ENCODE measurements around the gene PNMA6E. TPM values are rescaled to one million over a fixed set of nuclear protein-coding genes. Genes with fewer than 3 reads are reported as not detected.

Gene PNMA6E
- total RNA-seq, 1 donor from 2014 or later: not detected

DNA sequence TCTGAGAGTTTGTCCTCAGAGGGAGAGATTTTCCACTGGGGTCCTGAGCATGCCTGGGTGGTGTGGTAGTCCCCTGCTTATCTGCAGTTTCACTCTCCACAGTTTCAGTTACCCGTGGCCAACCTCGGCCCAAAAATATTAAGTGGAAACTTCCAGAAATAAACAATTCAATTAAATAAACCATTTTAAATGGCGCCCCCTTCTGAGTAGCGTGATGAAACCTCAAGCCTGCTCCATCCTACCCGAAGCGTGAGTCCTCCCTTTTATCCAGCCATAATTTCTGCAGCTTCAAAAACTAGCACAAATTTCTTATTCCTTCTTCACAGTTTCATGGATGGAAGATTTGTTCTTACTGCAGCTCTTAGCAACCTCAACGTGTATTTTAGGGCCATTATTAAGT is 26.7 kb downstream of the PNMA6E start:
- H3K27me3 Mint-ChIP-seq (ENCODE audit: low read depth, unreplicated experiment): peaks cover 3% of the 10 kb centered on the region
- H3K9me3 ChIP-seq (ENCODE audit: insufficient read depth, low read depth, low read length): no peaks in the 10 kb centered on the region
- no peak overlapping the region for H3K4me3 Mint-ChIP-seq (ENCODE audit: unreplicated experiment)
- FAIRE-seq: no peak
- no peaks in the 10 kb centered on the region for H3K36me3 Mint-ChIP-seq (ENCODE audit: low read depth, unreplicated experiment)
- TF ChIP-seq EZH2 (IDR thresholded peaks at IDR 0.05; ENCODE audit: insufficient read depth, low read length): no peak
- TF ChIP-seq, protein P1, sequence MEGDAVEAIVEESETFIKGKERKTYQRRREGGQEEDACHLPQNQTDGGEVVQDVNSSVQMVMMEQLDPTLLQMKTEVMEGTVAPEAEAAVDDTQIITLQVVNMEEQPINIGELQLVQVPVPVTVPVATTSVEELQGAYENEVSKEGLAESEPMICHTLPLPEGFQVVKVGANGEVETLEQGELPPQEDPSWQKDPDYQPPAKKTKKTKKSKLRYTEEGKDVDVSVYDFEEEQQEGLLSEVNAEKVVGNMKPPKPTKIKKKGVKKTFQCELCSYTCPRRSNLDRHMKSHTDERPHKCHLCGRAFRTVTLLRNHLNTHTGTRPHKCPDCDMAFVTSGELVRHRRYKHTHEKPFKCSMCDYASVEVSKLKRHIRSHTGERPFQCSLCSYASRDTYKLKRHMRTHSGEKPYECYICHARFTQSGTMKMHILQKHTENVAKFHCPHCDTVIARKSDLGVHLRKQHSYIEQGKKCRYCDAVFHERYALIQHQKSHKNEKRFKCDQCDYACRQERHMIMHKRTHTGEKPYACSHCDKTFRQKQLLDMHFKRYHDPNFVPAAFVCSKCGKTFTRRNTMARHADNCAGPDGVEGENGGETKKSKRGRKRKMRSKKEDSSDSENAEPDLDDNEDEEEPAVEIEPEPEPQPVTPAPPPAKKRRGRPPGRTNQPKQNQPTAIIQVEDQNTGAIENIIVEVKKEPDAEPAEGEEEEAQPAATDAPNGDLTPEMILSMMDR (IDR thresholded peaks at IDR 0.05; ENCODE audit: insufficient read depth, low read depth, low read length): no peak
- no peak for DNase-seq (ENCODE audit: low read depth)
- H3K4me3 ChIP-seq (ENCODE audit: insufficient read depth, low read depth, low read length): no peak overlapping the region
- no peak overlapping the region for H2AFZ ChIP-seq (ENCODE audit: low read depth, low read length)
- no peaks in the 10 kb centered on the region for H4K20me1 ChIP-seq (ENCODE audit: insufficient read depth, low read length)
- H3K27ac Mint-ChIP-seq (ENCODE audit: unreplicated experiment): no peak overlapping the region
- no peaks in the 10 kb centered on the region for H3K36me3 ChIP-seq (ENCODE audit: insufficient read depth, low read length)
- H3K9me3 Mint-ChIP-seq (ENCODE audit: unreplicated experiment): no peaks in the 10 kb centered on the region
- no peak overlapping the region for H3K27ac ChIP-seq (ENCODE audit: low read depth, low read length)
- peaks cover 7% of the 10 kb centered on the region for H3K4me1 Mint-ChIP-seq (ENCODE audit: low read depth, unreplicated experiment)
- no peak overlapping the region for H3K9ac ChIP-seq (ENCODE audit: low read length)
- no peaks in the 10 kb centered on the region for H3K79me2 ChIP-seq (ENCODE audit: insufficient read depth, low read length)
- no peaks in the 10 kb centered on the region for H3K4me1 ChIP-seq (ENCODE audit: insufficient read depth, low read length)
- no peak overlapping the region for H3K4me2 ChIP-seq (ENCODE audit: low read length)
- H3K27me3 ChIP-seq (ENCODE audit: insufficient read depth, low read length): no peaks in the 10 kb centered on the region

DNA sequence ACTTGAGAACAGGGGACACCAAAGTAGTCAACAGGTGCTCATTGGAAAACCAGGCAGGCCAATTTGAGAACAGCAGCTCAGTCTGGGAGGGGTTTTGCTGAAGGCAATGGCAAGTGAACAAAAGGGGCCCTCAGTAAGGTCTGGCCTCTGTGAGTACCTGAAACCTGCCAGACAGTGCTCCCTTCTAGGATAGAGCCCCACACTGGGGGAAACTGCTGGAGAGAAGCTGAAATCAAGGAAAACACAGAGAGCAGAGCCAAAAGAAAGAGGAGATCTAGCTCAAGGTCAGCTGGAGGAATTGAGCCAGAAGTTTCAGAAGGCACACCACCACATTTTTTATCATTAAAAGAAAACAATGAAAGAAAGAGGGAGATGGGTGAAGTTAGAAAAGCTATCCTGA is 28.2 kb downstream of the PNMA6E start:
- Histone ChIP-seq H3K4me1 (ENCODE audit: insufficient read depth, low read length) (no peaks in the 10 kb centered on the region), H3K9me3 (ENCODE audit: insufficient read depth, low read depth, low read length) (no peaks in the 10 kb centered on the region), H3K4me2 (ENCODE audit: low read length) (no peak overlapping the region), H3K36me3 (ENCODE audit: insufficient read depth, low read length) (no peaks in the 10 kb centered on the region), H3K79me2 (ENCODE audit: insufficient read depth, low read length) (no peaks in the 10 kb centered on the region), H3K4me3 (ENCODE audit: insufficient read depth, low read depth, low read length) (no peak overlapping the region), H3K9ac (ENCODE audit: low read length) (no peak overlapping the region), H3K27ac (ENCODE audit: low read depth, low read length) (no peak overlapping the region), H3K27me3 (ENCODE audit: insufficient read depth, low read length) (no peaks in the 10 kb centered on the region), H2AFZ (ENCODE audit: low read depth, low read length) (no peak overlapping the region), H4K20me1 (ENCODE audit: insufficient read depth, low read length) (no peaks in the 10 kb centered on the region)
- Mint-ChIP-seq H3K4me1 (ENCODE audit: low read depth, unreplicated experiment) (peaks cover 7% of the 10 kb centered on the region), H3K27me3 (ENCODE audit: low read depth, unreplicated experiment) (peaks cover 3% of the 10 kb centered on the region), H3K4me3 (ENCODE audit: unreplicated experiment) (no peak overlapping the region), H3K27ac (ENCODE audit: unreplicated experiment) (no peak overlapping the region), H3K9me3 (ENCODE audit: unreplicated experiment) (no peaks in the 10 kb centered on the region), H3K36me3 (ENCODE audit: low read depth, unreplicated experiment) (no peaks in the 10 kb centered on the region)
- no peak for DNase-seq (ENCODE audit: low read depth)
- no peak for FAIRE-seq
- no peak for TF ChIP-seq EZH2 (IDR thresholded peaks at IDR 0.05; ENCODE audit: insufficient read depth, low read length)
- TF ChIP-seq, protein P1 (IDR thresholded peaks at IDR 0.05; ENCODE audit: insufficient read depth, low read depth, low read length): no peak

DNA sequence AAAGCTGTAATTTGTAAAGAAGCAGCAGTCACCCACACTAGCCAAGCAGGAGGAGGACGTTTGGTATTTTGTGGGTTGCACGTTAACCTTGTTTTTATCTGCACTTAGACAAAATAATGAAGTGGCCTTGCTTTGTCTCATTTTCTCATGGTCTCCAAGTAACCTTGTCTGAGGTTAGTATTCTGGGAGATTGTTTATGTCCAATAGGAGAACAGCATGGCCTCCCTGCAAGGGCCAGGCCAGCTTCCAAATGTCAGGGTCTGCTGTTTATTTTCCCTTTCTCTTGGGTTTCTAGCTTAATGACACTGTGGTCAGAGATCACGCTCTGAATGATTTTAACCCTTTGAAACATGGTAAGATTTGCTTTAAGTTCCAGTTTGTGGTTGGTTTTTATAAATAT is 29.9 kb downstream of the PNMA6E start:
- no peaks in the 10 kb centered on the region for H3K27me3 Mint-ChIP-seq (ENCODE audit: low read depth, unreplicated experiment)
- Histone ChIP-seq H3K9ac (ENCODE audit: low read length) (no peak overlapping the region), H3K27me3 (ENCODE audit: insufficient read depth, low read length) (no peaks in the 10 kb centered on the region), H4K20me1 (ENCODE audit: insufficient read depth, low read length) (no peaks in the 10 kb centered on the region), H3K4me1 (ENCODE audit: insufficient read depth, low read length) (no peaks in the 10 kb centered on the region), H3K27ac (ENCODE audit: low read depth, low read length) (no peak overlapping the region), H3K36me3 (ENCODE audit: insufficient read depth, low read length) (no peaks in the 10 kb centered on the region), H3K4me3 (ENCODE audit: insufficient read depth, low read depth, low read length) (no peak overlapping the region), H2AFZ (ENCODE audit: low read depth, low read length) (no peak overlapping the region), H3K9me3 (ENCODE audit: insufficient read depth, low read depth, low read length) (no peaks in the 10 kb centered on the region), H3K4me2 (ENCODE audit: low read length) (no peak overlapping the region), H3K79me2 (ENCODE audit: insufficient read depth, low read length) (no peaks in the 10 kb centered on the region)
- no peak overlapping the region for H3K4me3 Mint-ChIP-seq (ENCODE audit: unreplicated experiment)
- DNase-seq (ENCODE audit: low read depth): peak; percentile 36
- H3K27ac Mint-ChIP-seq (ENCODE audit: unreplicated experiment): no peak overlapping the region
- no peak for FAIRE-seq
- no peaks in the 10 kb centered on the region for H3K9me3 Mint-ChIP-seq (ENCODE audit: unreplicated experiment)
- TF ChIP-seq, protein P1 (IDR thresholded peaks at IDR 0.05; ENCODE audit: insufficient read depth, low read depth, low read length): no peak
- TF ChIP-seq EZH2 (IDR thresholded peaks at IDR 0.05; ENCODE audit: insufficient read depth, low read length): no peak
- no peaks in the 10 kb centered on the region for H3K36me3 Mint-ChIP-seq (ENCODE audit: low read depth, unreplicated experiment)
- peaks cover 7% of the 10 kb centered on the region for H3K4me1 Mint-ChIP-seq (ENCODE audit: low read depth, unreplicated experiment)

All from astrocyte (in vitro differentiated cells and primary cell).